Gastrocnemius medialis (tissue), 4 donors: ENCODE measurements around the gene TCF12. TPM values are rescaled to one million over a fixed set of nuclear protein-coding genes. Genes with fewer than 3 reads are reported as not detected.

Source experiments
- ATAC-seq, 2 donors: fragments of 150-250 bp; one replicate each; pipeline ENCODE4 v1.9.1; 2016
- DNase-seq, 2 donors: peaks; one replicate each; pipeline ENCODE4 v3.0.0-alpha.2; 2019
- H3K27ac ChIP-seq, 4 donors: fragments of 200-600 bp; sonication (generic); 1 replicate in 1 of 4; 2 replicates in 3 of 4; pipeline ENCODE4 v1.5.1; 2016 to 2018; ENCODE audit warnings: mild to moderate bottlenecking in 2 of 4, moderate library complexity in 1 of 4
- H3K27me3 ChIP-seq, 3 donors: fragments of 200-600 bp; sonication (generic) in 2 of 3; 1 replicate in 1 of 3; 2 replicates in 2 of 3; pipeline versions ENCODE4 v1.5.1 to v1.6.0; 2016 to 2019; ENCODE audit warnings: mild to moderate bottlenecking in 1 of 3, moderate library complexity in 1 of 3
- H3K36me3 ChIP-seq, 2 donors: fragments of 200-600 bp; sonication (generic) in 1 of 2; one replicate each; pipeline ENCODE4 v1.5.1; 2017 to 2018
- H3K4me1 ChIP-seq, 2 donors: fragments of 200-600 bp; sonication (generic) in 1 of 2; one replicate each; pipeline ENCODE4 v1.5.1; 2016 to 2017; ENCODE audit warnings: mild to moderate bottlenecking in 2 of 2
- H3K4me3 ChIP-seq, 4 donors: fragments of 200-600 bp; sonication (generic) in 3 of 4; 1 replicate in 1 of 4; 2 replicates in 3 of 4; pipeline ENCODE4 v1.5.1; 2016 to 2019; ENCODE audit warnings: mild to moderate bottlenecking in 2 of 4
- H3K9me3 ChIP-seq, 3 donors: fragments of 200-600 bp; sonication (generic) in 2 of 3; 1 replicate in 1 of 3; 2 replicates in 2 of 3; pipeline ENCODE4 v1.5.1; 2016 to 2019
- CTCF ChIP-seq, 5 experiments: fragments of 450-650 bp in 3 of 5; fragments of 200-600 bp in 2 of 5; sonication (generic) in 2 of 5; IDR thresholded peaks in 4 of 5; conservative IDR thresholded peaks in 1 of 5; 1 replicate in 4 of 5; 2 replicates in 1 of 5; pipeline ENCODE4 v1.5.1; 2016 to 2019; ENCODE audit warnings: antibody characterized with exemption in 5 of 5, mild to moderate bottlenecking in 3 of 5, moderate library complexity in 3 of 5
- POLR2A ChIP-seq, 2 donors: fragments of 450-650 bp; IDR thresholded peaks; one replicate each; pipeline ENCODE4 v1.6.1; 2017; ENCODE audit warnings: antibody characterized with exemption in 2 of 2, mild to moderate bottlenecking in 2 of 2, moderate library complexity in 2 of 2
- in situ Hi-C, 4 donors: fragments of 200-750 bp; cut with MboI; loops; one replicate each; pipeline versions ENCODE4 v1.15.0 to v1.8.0; 2017; ENCODE audit warnings: low sequenced_read_pairs in 4 of 4
- intact Hi-C: fragments of 100-400 bp; cut with DNase I; formaldehyde crosslinking; loops from one replicate; pipeline ENCODE4 v1.15.1; 2023; ENCODE audit warnings: low total_unique reads
- total RNA-seq, 4 donors: library from RNA; depleted of rRNA; stranded (reverse); fragments of >200 nt; gene quantifications; one replicate each; pipeline versions ENCODE4 v1.1.0 to v1.2.3, GENCODE V29; 2016

Gene TCF12
- total RNA-seq, 4 donors from 2014 or later: 34.9 to 63.0 (median 51.4) TPM

GRCh38 chr15:57098896-57099295 is 180.5 kb downstream of the TCF12 start:
- intact Hi-C loops (no loop called here), in situ Hi-C loops (no loop called here)
- ATAC-seq (no peak), DNase-seq (no peak)
- Histone ChIP-seq H3K36me3 (no peaks in the 10 kb centered on the region), H3K27me3 (no peaks in the 10 kb centered on the region), H3K27ac (no peak overlapping the region), H3K4me1 (no peaks in the 10 kb centered on the region), H3K9me3 (no peaks in the 10 kb centered on the region), H3K4me3 (no peak overlapping the region)
- TF ChIP-seq POLR2A (IDR thresholded peaks at IDR 0.05) (no peak), CTCF (IDR thresholded peaks at IDR 0.05 in 4 of 5, conservative IDR thresholded peaks at IDR 0.05 in 1 of 5) (no peak)

GRCh38 chr15:57100136-57100539 is 181.7 kb downstream of the TCF12 start:
- intact Hi-C loops: no loop called here
- in situ Hi-C loops: no loop called here

GRCh38 chr15:57102858-57103257 is 184.4 kb downstream of the TCF12 start:
- Histone ChIP-seq H3K9me3 (no peaks in the 10 kb centered on the region), H3K4me3 (no peak overlapping the region), H3K4me1 (no peaks in the 10 kb centered on the region), H3K27me3 (no peaks in the 10 kb centered on the region), H3K36me3 (no peaks in the 10 kb centered on the region), H3K27ac (no peak overlapping the region)
- TF ChIP-seq CTCF (IDR thresholded peaks at IDR 0.05 in 4 of 5, conservative IDR thresholded peaks at IDR 0.05 in 1 of 5): no peak
- TF ChIP-seq POLR2A (IDR thresholded peaks at IDR 0.05): no peak
- no peak for DNase-seq
- intact Hi-C loops: no loop called here
- ATAC-seq: no peak
- in situ Hi-C loops: no loop called here

More at GRCh38 chr15:57100136-57100539, 181.7 kb downstream of the TCF12 start:
- no peak for DNase-seq
- no peaks in the 10 kb centered on the region for H3K4me1 ChIP-seq
- H3K27me3 ChIP-seq: no peaks in the 10 kb centered on the region
- no peaks in the 10 kb centered on the region for H3K36me3 ChIP-seq
- H3K27ac ChIP-seq: no peak overlapping the region
- no peak overlapping the region for H3K4me3 ChIP-seq
- TF ChIP-seq CTCF (IDR thresholded peaks at IDR 0.05 in 4 of 5, conservative IDR thresholded peaks at IDR 0.05 in 1 of 5) (no peak), POLR2A (IDR thresholded peaks at IDR 0.05) (no peak)
- ATAC-seq: no peak
- no peaks in the 10 kb centered on the region for H3K9me3 ChIP-seq

GRCh38 chr15:57108296-57108695 is 189.9 kb downstream of the TCF12 start:
- in situ Hi-C loops: no loop called here

More at GRCh38 chr15:57108296-57108695, 189.9 kb downstream of the TCF12 start:
- H3K36me3 ChIP-seq: no peaks in the 10 kb centered on the region
- no peaks in the 10 kb centered on the region for H3K27me3 ChIP-seq
- H3K9me3 ChIP-seq: no peaks in the 10 kb centered on the region
- no peak overlapping the region for H3K4me3 ChIP-seq
- no peak for TF ChIP-seq POLR2A (IDR thresholded peaks at IDR 0.05)
- TF ChIP-seq CTCF (IDR thresholded peaks at IDR 0.05 in 4 of 5, conservative IDR thresholded peaks at IDR 0.05 in 1 of 5): no peak
- ATAC-seq (no peak), DNase-seq (no peak)
- peaks cover 14 to 27% of the 10 kb centered on the region in 2 donors for H3K4me1 ChIP-seq
- intact Hi-C loops: no loop called here
- no peak overlapping the region for H3K27ac ChIP-seq
